Bone marrow (tissue), 2 donors: ENCODE data around the gene LGR6.

ENCODE experiments used
- DNase-seq, 2 donors: peaks; one replicate each; lab custom pipeline; 2025; lab: John Stamatoyannopoulos, UW

Gene LGR6

DNA sequence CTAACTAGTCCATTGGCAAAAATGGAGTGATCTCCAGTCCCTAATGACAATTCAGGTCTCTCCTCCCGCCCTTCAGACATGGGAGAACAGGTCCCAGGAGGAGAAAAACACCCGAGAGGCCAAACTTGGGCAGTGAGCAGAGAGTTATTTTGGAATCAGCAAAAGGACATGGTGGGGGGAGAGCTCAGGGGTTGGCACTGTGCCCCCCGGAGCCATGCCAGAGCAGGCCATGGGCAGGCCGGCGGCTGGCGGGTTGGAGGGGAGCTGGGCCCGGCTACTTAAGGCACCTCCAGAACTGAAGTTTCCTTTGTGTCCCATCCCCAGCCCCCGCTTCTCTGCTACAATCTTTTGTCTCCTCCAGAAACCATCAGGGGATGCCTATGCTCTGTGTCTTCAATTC lies 7.1 kb downstream of the LGR6 start:
- DNase-seq: no peak

DNA sequence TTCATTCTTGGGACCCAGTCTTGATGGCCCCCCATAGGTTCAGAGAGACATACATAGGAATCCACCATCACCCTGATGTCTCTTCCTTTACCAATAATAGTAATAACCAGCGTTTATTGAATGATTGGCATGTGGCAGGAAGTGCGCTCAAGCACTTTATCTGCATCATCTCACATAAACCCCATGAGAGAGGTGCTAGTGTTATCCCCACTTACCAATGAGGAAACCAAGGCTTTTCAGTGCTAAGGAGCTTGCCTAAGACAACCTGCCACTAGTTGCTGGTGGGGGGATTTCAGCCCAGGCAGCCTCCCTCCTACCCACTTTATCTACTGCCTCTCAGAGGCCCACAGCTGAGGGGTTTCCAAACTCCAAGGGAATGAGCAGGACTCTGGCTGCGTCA lies 7.7 kb downstream of the LGR6 start:
- no peak for DNase-seq

DNA sequence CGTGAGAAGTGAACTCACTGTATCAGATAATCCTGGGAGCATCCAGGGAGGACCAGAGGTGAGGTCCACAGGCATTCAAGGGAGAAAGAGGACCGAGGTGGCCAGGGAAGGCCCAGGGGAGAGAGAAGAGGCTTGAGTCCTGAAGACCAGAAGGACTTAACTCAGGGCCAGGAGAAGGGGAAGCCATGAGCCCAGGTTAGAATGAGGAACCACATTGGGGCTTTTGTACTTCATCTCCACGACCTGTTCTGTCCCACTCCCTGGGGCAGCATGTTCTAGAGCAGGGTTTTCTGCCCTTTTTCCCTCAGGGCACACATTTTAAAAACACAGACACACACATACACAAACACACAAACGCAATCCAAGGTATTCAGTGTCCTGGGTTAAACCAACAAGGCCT lies 8.4 kb downstream of the LGR6 start:
- no peak for DNase-seq

DNA sequence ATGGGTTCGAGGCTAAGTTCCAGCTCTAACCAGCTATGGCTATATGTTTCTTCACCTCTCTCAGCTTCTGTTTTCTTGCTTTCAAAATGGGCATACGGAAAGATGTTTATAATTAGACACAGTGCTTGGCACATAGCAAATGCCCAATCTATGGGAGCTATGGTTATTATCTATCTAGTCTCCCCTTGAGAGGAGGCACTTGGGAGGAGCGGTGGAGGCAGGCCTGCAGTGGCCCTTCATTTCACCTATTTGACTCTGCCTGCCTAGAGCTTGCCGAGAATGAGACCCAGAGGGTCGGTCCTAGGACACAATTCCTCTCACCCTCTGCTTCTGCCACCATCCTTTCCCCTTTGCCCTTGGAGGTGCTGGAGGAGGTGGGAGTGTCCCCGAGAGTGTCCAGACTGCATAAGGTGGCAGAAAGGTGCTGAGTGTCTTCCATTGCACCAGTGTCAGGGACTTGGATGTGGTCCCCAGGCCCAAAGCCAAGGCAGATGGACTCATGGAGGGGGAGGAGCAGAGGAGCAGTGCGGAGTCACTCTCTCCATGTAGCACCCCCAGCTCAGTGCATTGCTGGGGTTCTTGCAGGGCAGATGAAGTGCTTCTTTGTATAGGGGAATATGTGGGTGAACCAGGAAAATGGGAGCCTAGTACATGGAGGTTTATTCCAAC lies 9.0 kb downstream of the LGR6 start:
- no peak for DNase-seq

DNA sequence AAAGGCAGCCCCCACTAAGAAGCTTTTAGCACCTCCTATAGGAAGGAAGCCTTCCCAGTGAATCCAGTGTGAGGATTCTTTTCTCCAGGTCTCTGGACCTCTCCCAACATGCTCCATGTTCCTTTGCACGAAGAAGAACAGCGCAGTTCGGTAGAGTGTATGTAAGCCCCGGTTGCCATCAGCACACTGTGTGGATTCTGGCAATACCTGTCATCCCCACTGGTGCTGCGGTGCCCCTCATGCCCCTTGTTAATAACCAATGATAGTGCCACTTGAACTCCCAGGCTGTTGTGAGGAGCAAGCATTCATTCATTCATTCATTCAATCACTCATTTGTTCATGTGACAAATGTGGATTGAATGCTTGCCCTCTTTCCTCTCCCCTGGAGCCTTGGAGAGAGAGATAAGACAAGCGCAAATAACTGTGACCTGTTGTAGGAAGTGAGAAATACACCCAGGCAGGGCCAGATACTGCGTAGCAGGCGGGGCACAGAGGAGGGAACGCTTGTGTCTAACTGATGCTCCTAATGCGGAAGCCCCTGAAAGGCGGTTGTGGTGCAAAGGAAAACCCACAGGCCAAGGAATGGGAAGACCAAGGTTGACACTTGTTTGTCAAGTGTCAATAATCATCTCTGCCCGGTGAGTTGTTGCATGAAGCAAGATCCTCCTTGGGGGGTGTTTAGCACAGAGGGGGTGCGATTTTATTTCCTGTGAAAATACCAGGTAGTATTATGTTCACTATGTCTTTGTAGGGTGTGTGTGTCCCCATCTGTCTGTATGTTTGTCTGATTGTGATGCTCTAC lies 9.8 kb downstream of the LGR6 start:
- no peak for DNase-seq

DNA sequence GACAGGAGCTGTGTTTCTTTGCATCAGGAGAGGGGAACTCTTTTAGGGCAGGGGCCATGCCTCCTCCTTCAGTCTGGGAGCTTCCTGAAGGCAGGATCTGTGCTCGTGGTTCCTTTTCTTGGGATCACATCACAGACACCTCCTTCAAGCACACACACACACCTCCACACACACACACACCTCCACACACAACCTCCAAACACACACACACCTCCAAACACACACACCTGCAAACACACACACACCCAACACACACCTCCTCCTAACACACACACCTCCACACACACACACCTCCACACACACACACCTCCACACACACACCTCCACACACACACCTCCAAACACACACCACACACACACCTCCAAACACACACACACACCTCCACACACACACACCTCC lies 10.5 kb downstream of the LGR6 start:
- no peak for DNase-seq

DNA sequence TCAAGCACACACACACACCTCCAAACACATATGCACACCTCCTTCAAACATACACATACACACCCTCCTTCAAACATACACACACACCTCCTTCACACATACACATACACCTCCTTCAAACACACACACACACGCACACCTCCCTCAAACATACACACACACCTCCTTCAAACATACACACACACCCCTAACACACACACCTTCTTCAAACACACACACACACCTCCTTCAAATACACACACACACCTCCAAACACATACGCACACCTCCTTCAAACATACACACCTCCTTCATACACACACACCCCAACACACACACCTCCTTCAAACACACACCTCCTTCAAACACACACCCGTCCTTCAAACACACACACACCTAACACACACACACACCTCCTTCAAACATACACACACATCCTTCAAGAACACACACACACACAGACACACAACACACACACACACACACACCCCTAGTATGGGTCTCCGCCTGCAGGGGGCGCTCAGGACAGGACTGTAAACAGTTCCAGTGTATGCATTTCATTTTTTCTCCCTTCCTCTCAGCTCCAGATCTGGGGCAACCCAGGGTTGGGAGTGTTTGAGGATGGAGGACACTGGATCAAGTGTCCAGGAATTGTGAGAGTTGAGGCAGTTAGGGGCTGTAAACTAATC lies 12.1 kb downstream of the LGR6 start:
- no peak for DNase-seq

DNA sequence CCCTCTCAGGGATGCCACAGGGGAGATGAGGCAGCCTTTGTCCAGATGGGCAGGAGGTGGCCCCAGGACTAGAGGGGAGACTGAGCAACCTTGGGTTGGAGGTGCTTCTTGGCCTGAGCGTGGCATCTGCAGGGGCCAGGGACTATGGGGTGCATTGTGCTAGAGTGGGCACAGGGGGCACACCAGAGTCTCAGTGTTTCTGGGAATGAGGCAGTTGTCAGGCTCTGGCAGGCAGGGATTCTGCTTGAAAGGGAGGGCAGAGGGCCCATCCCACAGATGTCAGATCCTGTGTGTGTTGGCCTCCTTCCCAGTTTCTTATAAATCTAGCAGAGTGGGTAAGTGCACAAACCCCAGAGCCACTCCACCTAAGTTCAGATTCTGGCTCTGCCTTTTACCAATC lies 13.7 kb downstream of the LGR6 start:
- no peak for DNase-seq

DNA sequence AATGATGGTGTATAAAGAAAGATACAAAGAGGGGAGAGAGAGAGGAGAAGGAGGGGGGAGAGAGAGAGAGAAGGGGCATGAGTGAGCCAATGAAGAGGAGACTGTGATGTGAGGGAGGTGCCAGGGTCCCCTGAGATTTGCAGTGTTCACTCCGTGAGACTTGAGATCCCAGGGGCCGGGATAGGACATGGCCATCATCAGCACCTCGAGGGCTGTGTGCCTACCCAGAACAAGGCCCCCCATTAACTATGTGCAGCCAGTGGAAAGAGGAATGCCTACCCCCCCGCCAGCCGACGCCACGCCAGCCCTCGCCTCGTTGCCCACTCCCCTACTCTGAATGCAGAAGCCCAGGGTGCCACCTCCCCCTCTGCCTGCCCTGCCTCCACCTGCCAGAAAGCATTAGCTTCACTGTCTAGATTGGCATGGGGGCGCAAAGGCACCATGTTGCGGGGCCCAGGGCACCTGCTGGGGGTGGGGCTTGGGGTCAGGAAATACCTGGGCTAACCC lies 14.8 kb downstream of the LGR6 start:
- no peak for DNase-seq

DNA sequence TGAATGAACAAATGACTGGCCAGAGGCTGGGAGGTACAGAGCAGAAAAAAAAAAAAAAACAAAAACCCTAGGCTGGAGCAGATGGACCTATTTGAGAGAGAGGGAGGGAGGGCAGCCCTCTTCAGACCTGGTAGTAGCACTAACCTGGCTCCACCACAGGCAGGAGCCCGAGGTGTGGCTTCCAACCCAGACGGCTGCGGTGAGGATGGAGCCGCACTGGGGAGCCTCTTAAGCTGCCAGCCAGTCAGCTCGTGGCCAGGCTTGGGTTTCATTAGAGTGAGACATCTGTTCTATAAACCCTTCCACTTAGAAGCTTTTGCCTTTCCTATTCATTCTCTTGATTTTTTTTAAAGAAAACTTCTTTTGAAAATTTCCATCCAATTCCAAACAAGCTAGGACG lies 16.8 kb downstream of the LGR6 start:
- no peak for DNase-seq

DNA sequence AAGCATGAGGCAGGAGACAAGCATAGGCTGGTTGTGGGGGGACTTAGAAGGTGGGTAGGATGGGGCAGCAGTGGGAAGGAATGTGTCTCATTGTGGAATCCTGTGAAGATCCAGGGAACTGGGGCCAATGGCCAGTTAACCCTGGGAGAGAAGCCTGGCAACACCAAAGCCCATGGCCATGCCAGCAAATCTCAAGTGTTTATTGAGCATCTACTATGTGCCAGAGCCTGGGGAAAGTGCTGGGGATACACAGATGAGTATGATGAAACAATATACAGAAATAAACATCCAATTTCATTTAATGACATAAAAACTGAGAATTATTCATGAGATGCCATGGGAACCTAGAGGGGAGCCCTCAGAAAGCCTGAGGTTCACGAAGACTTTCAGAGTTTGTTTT lies 17.4 kb downstream of the LGR6 start:
- DNase-seq: no peak

DNA sequence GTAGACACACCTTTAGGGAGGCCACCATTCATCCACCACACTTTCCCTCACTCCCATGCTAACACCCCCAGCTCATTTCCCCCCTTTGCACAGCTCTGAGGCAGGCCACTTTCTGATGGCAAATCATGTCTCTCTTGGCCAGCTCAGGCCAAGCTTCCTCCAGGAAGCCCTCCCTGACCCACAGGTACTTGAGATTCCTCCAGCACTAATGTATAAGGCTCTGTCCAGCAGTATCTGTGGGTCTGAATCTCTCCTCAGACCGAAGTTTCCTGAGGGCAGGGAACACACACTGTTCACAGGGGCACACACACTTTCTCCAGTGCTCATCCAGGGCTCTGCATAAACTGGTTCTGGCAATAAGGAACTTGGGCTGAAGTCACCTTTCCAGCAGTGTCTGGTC lies 19.2 kb downstream of the LGR6 start:
- DNase-seq: no peak

DNA sequence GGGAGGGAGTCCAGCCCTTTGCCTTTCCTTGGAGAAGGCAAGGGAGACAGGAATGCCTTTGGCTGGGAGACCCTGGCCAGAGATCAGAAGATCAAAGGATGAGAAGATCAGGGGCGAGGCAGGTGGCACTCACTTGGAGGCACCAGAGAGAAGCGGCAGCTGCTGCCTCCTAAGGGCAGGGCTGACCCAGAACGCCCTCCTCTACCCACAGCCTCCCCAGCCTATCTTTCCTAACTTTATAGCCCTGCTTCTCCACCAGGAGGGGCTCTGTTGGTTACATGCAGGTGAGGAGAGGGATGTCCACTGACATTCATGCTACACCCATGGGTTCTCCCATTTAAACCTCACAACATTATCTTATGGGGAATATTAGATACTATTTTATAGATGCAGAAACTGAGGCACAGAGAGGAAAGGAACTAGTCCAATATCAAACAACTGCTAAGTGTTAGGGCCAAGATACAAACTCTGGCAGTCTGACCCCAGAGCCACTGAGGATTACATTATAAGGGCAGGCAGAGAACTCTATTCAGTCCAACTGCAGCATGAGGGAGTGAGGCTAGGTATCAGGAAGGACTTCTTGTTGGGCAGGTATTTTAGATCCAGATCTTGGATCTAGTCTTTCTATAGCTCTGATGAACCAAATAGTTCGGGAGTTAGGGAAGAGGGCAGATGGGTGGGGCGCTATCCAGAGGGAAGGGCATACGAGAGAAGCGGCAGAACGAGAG lies 19.9 kb downstream of the LGR6 start:
- DNase-seq: no peak

DNA sequence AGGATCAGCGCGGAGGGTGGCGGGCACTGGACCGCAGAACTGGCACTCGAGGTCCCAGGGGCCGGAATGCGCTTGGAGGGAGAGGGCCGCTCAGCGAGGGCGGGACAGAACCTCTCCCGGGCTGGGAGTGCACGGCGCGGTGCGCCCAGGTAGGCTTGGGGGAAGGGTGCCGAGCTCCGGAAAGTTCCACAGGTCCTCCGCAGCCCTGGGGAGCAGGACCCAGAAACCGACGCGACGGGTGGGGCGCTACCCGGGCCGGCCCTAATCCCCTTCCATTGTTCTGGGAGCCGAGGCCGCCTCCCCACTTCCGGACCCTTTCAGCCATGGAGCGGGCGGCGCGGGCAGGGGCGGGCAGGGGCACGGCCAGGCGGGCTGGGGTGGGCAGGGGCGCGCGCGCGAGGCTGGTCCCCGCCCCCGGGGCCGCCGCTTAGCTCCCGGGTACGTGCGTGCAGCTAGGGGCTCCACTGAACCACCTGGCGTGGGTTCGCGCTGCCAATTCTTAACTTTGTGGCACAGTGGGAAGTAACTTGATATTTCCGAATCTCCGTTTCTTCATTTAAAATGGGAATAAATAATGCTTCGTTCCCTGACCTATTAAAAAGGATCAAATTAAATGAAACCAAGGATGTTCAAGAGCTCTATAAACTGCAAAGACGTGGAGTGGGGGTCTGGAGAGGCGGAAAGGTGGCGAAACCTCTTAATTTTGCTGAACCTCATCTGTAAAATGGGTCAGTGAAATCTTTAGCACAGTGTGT lies 20.7 kb downstream of the LGR6 start:
- no peak for DNase-seq

DNA sequence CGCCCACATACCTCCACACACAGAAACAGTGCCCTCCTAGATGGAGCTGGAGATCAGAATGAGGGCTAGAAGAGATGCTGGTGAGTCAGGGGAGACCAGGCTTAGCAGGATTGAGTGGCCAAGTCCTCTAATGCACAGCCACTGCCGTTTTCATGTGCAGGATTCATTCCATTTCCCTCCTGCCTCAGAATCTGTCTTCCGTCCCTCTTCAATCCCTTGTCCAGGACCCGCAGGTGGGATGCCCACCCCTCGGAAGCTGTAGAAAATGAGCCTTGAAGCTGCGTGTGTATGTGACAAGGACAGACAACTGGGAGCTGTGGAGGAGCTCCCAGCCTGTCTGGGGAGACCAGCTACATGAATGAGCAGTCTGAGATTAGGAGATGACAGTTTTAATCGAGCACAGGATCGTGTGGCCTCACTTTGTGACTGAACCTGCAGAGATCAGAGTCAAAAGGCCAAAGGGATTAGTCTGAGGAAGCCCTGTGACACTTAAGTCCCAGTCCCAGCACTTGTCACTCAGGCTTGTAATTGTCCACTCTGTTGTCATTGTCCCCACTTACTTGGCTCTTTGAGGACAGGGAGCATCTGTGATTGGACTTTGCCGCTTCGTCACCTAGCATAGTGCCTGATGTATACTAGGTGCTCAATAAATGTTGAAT lies 22.0 kb downstream of the LGR6 start:
- no peak for DNase-seq

DNA sequence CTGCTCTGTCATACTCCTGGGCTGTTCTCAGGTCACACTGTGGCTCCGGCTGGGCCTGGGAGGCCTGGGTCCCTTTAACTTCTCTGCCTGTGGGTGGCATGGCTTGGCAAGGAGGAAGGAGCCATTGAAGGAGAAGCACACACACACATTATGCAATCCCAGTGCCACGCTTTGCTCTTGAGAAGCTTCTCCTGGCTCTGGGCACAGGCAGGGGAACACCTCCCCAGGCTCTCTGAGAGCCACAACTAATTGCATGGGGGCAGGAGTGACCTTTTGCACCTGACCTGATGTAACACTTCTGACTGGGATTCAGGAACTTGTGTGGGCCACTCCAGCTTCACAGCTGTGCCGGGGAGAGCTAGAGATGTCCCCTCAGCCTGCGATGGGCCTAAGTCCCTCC lies 23.1 kb downstream of the LGR6 start:
- no peak for DNase-seq

DNA sequence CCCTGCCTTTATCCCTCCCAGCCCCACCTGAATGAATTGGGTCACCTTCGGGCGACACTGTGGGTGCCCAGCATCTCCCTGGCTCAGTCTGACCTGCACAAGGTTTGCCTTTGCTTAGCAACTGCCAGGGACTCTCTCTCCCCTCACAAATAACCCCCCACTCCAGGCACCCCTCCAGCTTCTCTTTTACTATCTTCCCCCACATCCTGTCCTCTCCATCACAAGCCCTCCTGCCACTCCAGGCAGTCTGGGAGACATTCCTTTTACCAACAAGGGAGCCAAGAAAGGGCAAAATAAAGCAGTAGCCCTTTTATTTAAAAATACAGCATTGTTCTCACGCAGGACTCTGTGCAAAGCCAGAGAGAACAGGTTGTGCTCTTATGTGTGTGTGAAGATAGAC lies 23.9 kb downstream of the LGR6 start:
- DNase-seq: no peak

DNA sequence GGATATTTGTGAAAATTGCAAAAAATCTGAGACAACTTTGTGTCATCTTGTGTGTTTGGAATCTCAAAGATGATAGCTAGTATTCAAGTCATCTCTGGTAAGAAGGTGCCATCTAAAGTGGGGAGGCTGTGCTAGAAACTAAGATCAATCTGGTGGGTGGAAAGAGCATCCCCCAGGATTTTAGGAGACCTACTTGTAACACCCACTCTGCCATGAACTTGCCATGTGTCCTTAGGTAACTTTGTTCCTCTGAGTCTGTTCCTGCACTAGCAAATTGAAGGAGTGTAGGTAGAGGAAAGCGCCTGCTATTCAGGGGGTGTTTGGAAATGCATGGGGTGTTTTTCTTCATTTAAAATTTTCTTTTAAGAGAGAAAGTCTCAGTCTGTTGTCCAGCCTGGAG lies 24.4 kb downstream of the LGR6 start:
- DNase-seq: no peak

DNA sequence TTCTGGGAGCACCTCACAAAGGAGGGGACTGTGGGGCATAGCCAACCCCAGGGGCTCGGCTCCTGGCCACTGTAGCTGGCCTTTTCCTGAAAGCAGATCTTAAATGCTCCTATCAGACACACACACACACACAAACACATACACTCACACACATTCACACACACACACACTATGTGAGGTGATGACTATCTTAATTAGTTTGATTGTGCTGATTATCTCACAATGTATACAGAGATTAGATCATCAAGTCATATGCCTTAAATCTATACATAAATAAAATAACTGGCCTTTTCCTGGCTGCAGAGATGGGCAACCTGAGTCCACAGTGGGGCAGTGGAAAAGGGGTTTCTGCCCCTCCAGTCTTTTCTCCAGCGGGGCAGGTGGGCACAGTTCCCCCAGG lies 27.1 kb downstream of the LGR6 start:
- no peak for DNase-seq

DNA sequence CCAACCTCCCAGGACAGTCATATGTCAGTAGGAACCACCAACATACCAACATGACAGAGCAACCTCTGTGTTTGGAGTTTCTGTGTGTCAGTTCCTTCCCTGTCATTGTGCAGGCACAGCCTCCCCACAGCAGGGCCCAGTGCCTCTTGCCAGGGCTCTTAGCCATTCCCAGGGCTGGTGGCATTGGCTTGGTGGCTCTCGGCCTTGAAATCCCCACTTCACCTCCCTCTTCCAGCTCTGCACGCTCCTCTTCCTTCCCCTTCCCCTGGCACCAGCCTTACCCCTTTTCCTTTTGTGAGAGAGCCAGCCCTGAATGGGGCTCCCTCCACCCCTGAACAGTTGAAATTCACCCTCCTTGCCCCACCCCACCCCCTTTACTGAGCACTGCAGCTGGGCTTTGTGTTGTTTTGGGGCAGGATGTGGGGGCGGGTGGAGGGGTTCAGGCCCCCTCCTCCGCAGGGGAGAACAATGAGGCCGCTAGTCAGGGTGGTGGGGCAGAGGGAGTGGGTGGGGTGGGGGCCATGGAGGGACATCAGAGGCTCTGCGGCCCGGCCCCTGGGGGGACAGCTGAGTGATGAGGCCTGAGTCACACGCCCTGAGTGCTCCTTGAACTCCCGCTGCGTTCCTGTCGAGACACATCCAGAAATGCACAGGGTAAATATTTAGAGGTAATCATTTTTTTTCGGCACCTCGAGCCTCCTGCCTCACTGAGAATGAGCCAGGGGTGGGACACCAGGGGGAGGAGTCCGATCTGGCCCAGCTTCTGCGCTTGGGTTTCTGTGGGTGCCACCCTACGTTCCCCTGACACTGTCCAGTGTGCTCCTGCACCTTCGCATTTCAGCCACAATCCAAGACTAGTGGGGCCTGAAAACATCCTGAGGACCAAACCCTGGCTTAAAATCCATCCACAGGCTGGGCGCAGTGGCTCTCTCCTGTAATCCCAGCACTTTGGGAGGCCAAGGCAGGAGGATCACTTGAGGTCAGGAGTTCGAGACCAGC lies 28.6 kb downstream of the LGR6 start:
- no peak for DNase-seq
